H1 (cell line): ENCODE data around the gene APBB1. TPM values are rescaled to one million over a fixed set of nuclear protein-coding genes. Genes with fewer than 3 reads are reported as not detected.

Experiments
- CTCF ChIA-PET: fragments of 300-600 bp; sonication (Branson Sonifier 250); formaldehyde crosslinking; loops from one replicate; lab custom pipeline; 2021; ENCODE audit not compliant: partially characterized antibody; lab: Charles Lee
- POLR2A ChIA-PET: fragments of 300-600 bp; sonication (Branson Sonifier 250); formaldehyde crosslinking; loops from one replicate; lab custom pipeline; 2021; ENCODE audit warnings: inconsistent platforms; ENCODE audit not compliant: partially characterized antibody; lab: Charles Lee
- DNase-seq, 2 experiments: peaks; one replicate each; pipeline versions ENCODE4 v3.0.0 to v3.0.0-alpha.2; 2010 to 2022; ENCODE audit warnings: low spot score in 2 of 2, low read depth in 1 of 2, mixed read lengths in 1 of 2
- FAIRE-seq: peaks from 2 replicates; lab custom pipeline; 2011; peaks lifted over from hg19 to GRCh38; lab: Jason Lieb, UNC
- H2AFZ ChIP-seq: 2 replicates; pipeline ENCODE4 v1.8.1; 2012; ENCODE audit warnings: low read length, inconsistent platforms
- H2AK5ac ChIP-seq: 2 replicates; pipeline ENCODE4 v1.6.1; 2013; ENCODE audit warnings: low read depth, low read length
- H2BK120ac ChIP-seq: replicated peaks from 2 replicates; pipeline ENCODE3; 2013; ENCODE audit warnings: low read depth, low read length, inconsistent platforms
- H2BK12ac ChIP-seq: 2 replicates; pipeline ENCODE4 v1.6.1; 2013; ENCODE audit warnings: low read depth, low read length
- H2BK15ac ChIP-seq: 2 replicates; pipeline ENCODE4 v1.6.1; 2013; ENCODE audit warnings: low read length
- H2BK20ac ChIP-seq: 2 replicates; pipeline ENCODE4 v1.6.1; 2013; ENCODE audit warnings: low read length
- H2BK5ac ChIP-seq: 2 replicates; pipeline ENCODE4 v1.6.1; 2013; ENCODE audit warnings: low read depth, low read length
- H3K14ac ChIP-seq: 2 replicates; pipeline ENCODE4 v1.6.1; 2013; ENCODE audit warnings: inconsistent platforms; ENCODE audit not compliant: insufficient read length
- H3K18ac ChIP-seq: 2 replicates; pipeline ENCODE4 v1.6.1; 2013; ENCODE audit warnings: low read length; ENCODE audit errors: extremely low read depth
- H3K23ac ChIP-seq: 2 replicates; pipeline ENCODE4 v1.6.1; 2013; ENCODE audit warnings: inconsistent platforms; ENCODE audit not compliant: insufficient read length
- H3K23me2 ChIP-seq: 2 replicates; pipeline ENCODE4 v1.6.1; 2013; ENCODE audit warnings: low read depth, low read length
- H3K27ac ChIP-seq: 2 replicates; pipeline ENCODE4 v1.6.1; 2011; ENCODE audit warnings: low read depth, low read length, inconsistent platforms
- H3K27me3 ChIP-seq, 4 experiments: replicated peaks in 1 of 4; 1 replicate in 1 of 4; 2 replicates in 3 of 4; pipeline versions ENCODE4 v1.6.1 to v1.8.1; 2011 to 2013; ENCODE audit warnings: low read length in 3 of 4, mild to moderate bottlenecking in 3 of 4, inconsistent platforms in 2 of 4, mixed read lengths in 2 of 4, moderate library complexity in 1 of 4; ENCODE audit not compliant: control insufficient read depth in 3 of 4, insufficient read depth in 3 of 4; ENCODE audit errors: extremely low read depth in 1 of 4
- H3K36me3 ChIP-seq, 4 experiments: 2 replicates each; pipeline versions ENCODE4 v1.6.1 to v1.8.1; 2011 to 2013; ENCODE audit warnings: mild to moderate bottlenecking in 4 of 4, low read length in 3 of 4, moderate library complexity in 2 of 4, control low read depth in 1 of 4, inconsistent platforms in 1 of 4; ENCODE audit not compliant: insufficient read depth in 4 of 4, control insufficient read depth in 2 of 4
- H3K4ac ChIP-seq: replicated peaks from 2 replicates; pipeline ENCODE3; 2013; ENCODE audit warnings: low read length, low read depth, mixed read lengths, inconsistent platforms; ENCODE audit not compliant: insufficient read length
- H3K4me1 ChIP-seq, 4 experiments: replicated peaks in 1 of 4; 1 replicate in 1 of 4; 2 replicates in 3 of 4; pipeline versions ENCODE4 v1.6.1 to v1.8.1; 2011 to 2013; ENCODE audit warnings: low read length in 3 of 4, inconsistent platforms in 2 of 4, mixed read lengths in 1 of 4; ENCODE audit not compliant: insufficient read depth in 4 of 4, control insufficient read depth in 3 of 4
- H3K4me2 ChIP-seq, 2 experiments: 2 replicates each; pipeline versions ENCODE4 v1.6.1 to v1.8.1; 2011 to 2013; ENCODE audit warnings: low read depth in 2 of 2, low read length in 2 of 2, control low read depth in 1 of 2, inconsistent platforms in 1 of 2, mild to moderate bottlenecking in 1 of 2; ENCODE audit not compliant: insufficient read depth in 1 of 2
- H3K4me3 ChIP-seq, 4 experiments: fragments of 200-600, 300-600 bp in 1 of 4; sonication (generic), shearing (Covaris generic), sonication (Bioruptor Twin) in 1 of 4; 2 replicates each; pipeline versions ENCODE4 v1.5.1 to v1.8.1; 2011 to 2016; ENCODE audit warnings: low read length in 4 of 4, low read depth in 3 of 4, control low read depth in 2 of 4, inconsistent platforms in 2 of 4, mild to moderate bottlenecking in 2 of 4, mixed read lengths in 1 of 4, moderate library complexity in 1 of 4; ENCODE audit not compliant: insufficient read depth in 2 of 4; ENCODE audit errors: extremely low read depth in 1 of 4
- H3K56ac ChIP-seq: replicated peaks from 2 replicates; pipeline ENCODE3; 2013; ENCODE audit warnings: low read depth, mild to moderate bottlenecking, mixed read lengths, low read length, inconsistent platforms; ENCODE audit not compliant: insufficient read length
- H3K79me1 ChIP-seq: 2 replicates; pipeline ENCODE4 v1.6.1; 2013; ENCODE audit warnings: low read depth, low read length, control low read depth
- H3K79me2 ChIP-seq, 2 experiments: 2 replicates each; pipeline versions ENCODE4 v1.6.1 to v1.8.1; 2012 to 2013; ENCODE audit warnings: low read length in 2 of 2, mild to moderate bottlenecking in 2 of 2, inconsistent platforms in 1 of 2; ENCODE audit not compliant: insufficient read depth in 2 of 2, control insufficient read depth in 1 of 2
- H3K9ac ChIP-seq, 4 experiments: replicated peaks in 1 of 4; 1 replicate in 1 of 4; 2 replicates in 3 of 4; pipeline versions ENCODE4 v1.6.1 to v1.8.1; 2011 to 2013; ENCODE audit warnings: low read depth in 3 of 4, low read length in 3 of 4, control low read depth in 2 of 4, mild to moderate bottlenecking in 2 of 4, moderate library complexity in 2 of 4, inconsistent platforms in 1 of 4; ENCODE audit errors: extremely low read depth in 1 of 4
- H3K9me3 ChIP-seq, 2 experiments: 2 replicates each; pipeline versions ENCODE4 v1.6.1 to v1.8.1; 2012 to 2013; ENCODE audit warnings: mild to moderate bottlenecking in 2 of 2, moderate library complexity in 2 of 2, control low read depth in 1 of 2, inconsistent platforms in 1 of 2, low read depth in 1 of 2, low read length in 1 of 2, mixed read lengths in 1 of 2; ENCODE audit not compliant: insufficient read depth in 2 of 2
- H4K20me1 ChIP-seq, 2 experiments: replicated peaks in 1 of 2; 2 replicates each; pipeline versions ENCODE3 to v1.8.1; 2011 to 2013; ENCODE audit warnings: inconsistent platforms in 2 of 2, low read length in 2 of 2, mild to moderate bottlenecking in 1 of 2; ENCODE audit not compliant: insufficient read depth in 2 of 2, control insufficient read depth in 1 of 2
- H4K5ac ChIP-seq: 2 replicates; pipeline ENCODE4 v1.6.1; 2013; ENCODE audit warnings: low read length, low read depth, mixed read lengths, inconsistent platforms; ENCODE audit not compliant: insufficient read length
- H4K8ac ChIP-seq: 2 replicates; pipeline ENCODE4 v1.8.0; 2013; ENCODE audit warnings: mild to moderate bottlenecking, moderate library complexity, low read length, inconsistent platforms; ENCODE audit not compliant: insufficient read depth; ENCODE audit errors: extremely low read depth
- H4K91ac ChIP-seq: replicated peaks from 2 replicates; pipeline ENCODE3; 2013; ENCODE audit warnings: low read length, mixed read lengths, inconsistent platforms; ENCODE audit not compliant: insufficient read length
- BACH1 ChIP-seq: IDR thresholded peaks from 2 replicates; pipeline ENCODE4 v1.6.1; 2012; ENCODE audit warnings: low read length, improper control_type of control experiment
- CREB1 ChIP-seq: IDR thresholded peaks from 2 replicates; pipeline ENCODE4 v1.6.1; 2012; ENCODE audit warnings: inconsistent platforms
- HDAC2 ChIP-seq, 2 experiments: fragments of 300-600 bp in 1 of 2; sonication (generic) in 1 of 2; IDR thresholded peaks; 2 replicates each; pipeline ENCODE4 v1.6.1; 2011 to 2012; ENCODE audit warnings: low read depth in 2 of 2, low read length in 2 of 2, mild to moderate bottlenecking in 2 of 2, moderate library complexity in 2 of 2, borderline replicate concordance in 1 of 2, inconsistent platforms in 1 of 2
- KDM5A ChIP-seq: fragments of 200-600 bp; IDR thresholded peaks from 2 replicates; pipeline ENCODE4 v1.7.1; 2012; ENCODE audit warnings: mild to moderate bottlenecking, low read length, inconsistent platforms, mixed read lengths
- NRF1 ChIP-seq: IDR thresholded peaks from 2 replicates; pipeline ENCODE4 v1.6.1; 2011; ENCODE audit warnings: mild to moderate bottlenecking, low read depth, low read length, improper control_type of control experiment
- POLR2A ChIP-seq, 2 experiments: IDR thresholded peaks; 1 replicate in 1 of 2; 2 replicates in 1 of 2; pipeline ENCODE4 v1.6.1; 2011; ENCODE audit warnings: low read depth in 2 of 2, low read length in 2 of 2, mild to moderate bottlenecking in 2 of 2; ENCODE audit errors: control extremely low read depth in 1 of 2
- POLR2AphosphoS5 ChIP-seq: IDR thresholded peaks from 2 replicates; pipeline ENCODE4 v1.6.1; 2011; ENCODE audit warnings: low read depth, low read length
- RNF2 ChIP-seq: fragments of 200-900, 300-1000 bp; sonication (generic); IDR thresholded peaks from 2 replicates; pipeline ENCODE4 v1.7.1; 2016; ENCODE audit warnings: borderline replicate concordance, low read depth, mild to moderate bottlenecking, antibody characterized with exemption, low read length; ENCODE audit not compliant: poor library complexity, severe bottlenecking; ENCODE audit errors: missing control alignments
- SP1 ChIP-seq: IDR thresholded peaks from 2 replicates; pipeline ENCODE4 v1.6.1; 2011; ENCODE audit warnings: low read depth, low read length
- SRF ChIP-seq: IDR thresholded peaks from 2 replicates; pipeline ENCODE4 v1.6.1; 2011; ENCODE audit warnings: mild to moderate bottlenecking, low read depth, low read length, moderate library complexity
- YY1 ChIP-seq: IDR thresholded peaks from 2 replicates; pipeline ENCODE4 v1.6.1; 2011; ENCODE audit warnings: low read depth, mild to moderate bottlenecking, low read length
- WGBS, 2 experiments: shearing (Covaris generic) in 1 of 2; methylation state at CpG; one replicate each; pipeline versions ENCODE4 v1.1.6 to v1.1.7; 2013 to 2015; ENCODE audit warnings: low lambda C conversion rate in 2 of 2, mixed read lengths in 2 of 2, inconsistent platforms in 1 of 2, low coverage in 1 of 2, missing lambda C conversion rate in 1 of 2; ENCODE audit not compliant: insufficient replicate concordance in 2 of 2, insufficient coverage in 1 of 2, insufficient read length in 1 of 2; ENCODE audit errors: extremely low coverage in 1 of 2, missing lambda C conversion rate in 1 of 2; 5-methylcytosine and 5-hydroxymethylcytosine counted together
- polyA plus RNA-seq, 7 experiments: library from polyadenylated mRNA; depleted of rRNA in 3 of 7; stranded (reverse) in 5 of 7; unstranded in 2 of 7; fragments of >200 nt in 5 of 7; fragments of 200-250 nt in 2 of 7; gene quantifications; 1 replicate in 5 of 7; 2 replicates in 1 of 7; 4 replicates in 1 of 7; pipeline versions ENCODE4 v1.2.1 to v1.2.3, GENCODE V29; 2011 to 2013; ENCODE audit warnings: missing spikeins in 2 of 7, mixed read lengths in 2 of 7
- total RNA-seq: library from RNA; stranded (reverse); fragmentation: NEBNext Ultra II Directional; extraction: Animal tissue kit (Norgen Biotek cat#: 25700); gene quantifications from 2 replicates; pipeline ENCODE4 v1.2.1, GENCODE V29; 2021
- TF ChIP-seq, protein P1 (sequence below): IDR thresholded peaks from 2 replicates; pipeline ENCODE4 v1.6.1; 2012; ENCODE audit warnings: inconsistent platforms

APBB1 gene
- total and polyA plus RNA-seq, 2 of the 8 experiments (the other 6 are each of a cell fraction or from before 2014, with no cell fraction given) = 23.9 to 33.1 TPM

DNA sequence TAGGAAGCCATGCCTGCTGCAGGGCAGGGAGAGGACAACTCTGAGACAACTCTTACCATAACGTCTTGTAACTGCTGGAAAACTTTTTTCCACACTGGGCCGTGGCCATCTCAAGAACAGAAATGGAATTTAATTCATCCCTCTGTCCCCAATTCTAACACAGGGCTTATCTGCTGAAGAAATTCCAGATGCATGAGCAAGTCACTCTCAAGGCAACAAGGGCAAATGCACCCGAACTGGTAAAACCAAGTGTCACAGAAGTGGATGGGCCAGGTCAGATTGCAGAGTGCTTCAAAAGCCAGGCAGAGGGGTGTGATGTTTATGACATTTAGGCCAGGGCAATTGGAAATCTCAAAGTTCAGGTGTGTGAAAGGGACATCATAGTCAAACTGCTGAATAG, 21.3 kb downstream of the APBB1 start:
- Histone ChIP-seq H3K56ac (no peak overlapping the region), H3K79me2 (no peaks in the 10 kb centered on the region), H3K27me3 (no peaks in the 10 kb centered on the region; a peak in 1 of 7 replicates), H4K8ac (no peak overlapping the region), H3K27ac (no peak overlapping the region), H4K20me1 (peaks cover 0 to 2% of the 10 kb centered on the region in 2 experiments), H3K4ac (no peak overlapping the region), H2BK5ac (no peak overlapping the region), H3K4me1 (no peaks in the 10 kb centered on the region), H3K9me3 (no peaks in the 10 kb centered on the region), H2BK120ac (no peak overlapping the region), H4K5ac (no peak overlapping the region), H4K91ac (no peak overlapping the region), H3K79me1 (no peaks in the 10 kb centered on the region), H3K9ac (no peak overlapping the region), H3K4me2 (no peak overlapping the region), H3K14ac (no peak overlapping the region), H3K4me3 (no peak overlapping the region), H2AFZ (no peak overlapping the region), H3K23ac (no peak overlapping the region), H3K23me2 (no peaks in the 10 kb centered on the region), H2BK20ac (no peak overlapping the region), H3K18ac (no peak overlapping the region), H2BK15ac (no peak overlapping the region), H2BK12ac (no peak overlapping the region), H2AK5ac (no peak overlapping the region), H3K36me3 (peaks cover 0 to 2% (median 0%) of the 10 kb centered on the region in 4 experiments; a peak in 2 of 8 replicates)
- WGBS, 2 experiments = 87% methylated on average over 3 of the region's 3 CpGs; no CpG with 5 or more reads in 1 of the 2 experiments
- TF ChIP-seq BACH1 (no peak), SRF (no peak), RNF2 (no peak), SP1 (no peak), CREB1 (no peak), KDM5A (no peak), POLR2AphosphoS5 (no peak), HDAC2 (IDR thresholded peaks at IDR 0.05; ENCODE audit: borderline replicate concordance in 1 of 2, low read depth in 2 of 2, low read length in 2 of 2) (no peak), NRF1 (no peak), YY1 (no peak), POLR2A (IDR thresholded peaks at IDR 0.05; ENCODE audit: control extremely low read depth in 1 of 2, low read depth in 2 of 2, low read length in 2 of 2) (no peak)
- TF ChIP-seq, protein P1, sequence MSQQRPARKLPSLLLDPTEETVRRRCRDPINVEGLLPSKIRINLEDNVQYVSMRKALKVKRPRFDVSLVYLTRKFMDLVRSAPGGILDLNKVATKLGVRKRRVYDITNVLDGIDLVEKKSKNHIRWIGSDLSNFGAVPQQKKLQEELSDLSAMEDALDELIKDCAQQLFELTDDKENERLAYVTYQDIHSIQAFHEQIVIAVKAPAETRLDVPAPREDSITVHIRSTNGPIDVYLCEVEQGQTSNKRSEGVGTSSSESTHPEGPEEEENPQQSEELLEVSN = no peak
- POLR2A ChIA-PET = no interaction called here
- no peak for DNase-seq
- FAIRE-seq = no peak
- CTCF ChIA-PET = interaction anchor here (0.9 to 9.5 kb wide), 3 partner anchors 18 to 46 kb away, joined by 3 to 79 read pairs (median 11); partner anchors contain the start of gene HPX
